PC-3 (cell line): ENCODE data around the gene AACS.

Experiments used
- EZH2 ChIP-seq: fragments of 300-600 bp; sonication (generic); IDR thresholded peaks from one replicate; pipeline ENCODE4 v1.6.1; 2017; ENCODE audit warnings: antibody characterized with exemption, mild to moderate bottlenecking, low read length; ENCODE audit not compliant: unreplicated experiment
- EZH2phosphoT487 ChIP-seq: fragments of 300-600 bp; sonication (generic); IDR thresholded peaks from 2 replicates; pipeline ENCODE4 v1.6.1; 2018; ENCODE audit warnings: mild to moderate bottlenecking, antibody characterized with exemption, low read length, borderline replicate concordance
- TF ChIP-seq, protein P1 (sequence below): fragments of 300-600 bp; sonication (generic); conservative IDR thresholded peaks from 2 replicates; pipeline ENCODE4 v1.5.1; 2017; ENCODE audit warnings: antibody characterized with exemption, low read depth, mild to moderate bottlenecking, low read length

DNA sequence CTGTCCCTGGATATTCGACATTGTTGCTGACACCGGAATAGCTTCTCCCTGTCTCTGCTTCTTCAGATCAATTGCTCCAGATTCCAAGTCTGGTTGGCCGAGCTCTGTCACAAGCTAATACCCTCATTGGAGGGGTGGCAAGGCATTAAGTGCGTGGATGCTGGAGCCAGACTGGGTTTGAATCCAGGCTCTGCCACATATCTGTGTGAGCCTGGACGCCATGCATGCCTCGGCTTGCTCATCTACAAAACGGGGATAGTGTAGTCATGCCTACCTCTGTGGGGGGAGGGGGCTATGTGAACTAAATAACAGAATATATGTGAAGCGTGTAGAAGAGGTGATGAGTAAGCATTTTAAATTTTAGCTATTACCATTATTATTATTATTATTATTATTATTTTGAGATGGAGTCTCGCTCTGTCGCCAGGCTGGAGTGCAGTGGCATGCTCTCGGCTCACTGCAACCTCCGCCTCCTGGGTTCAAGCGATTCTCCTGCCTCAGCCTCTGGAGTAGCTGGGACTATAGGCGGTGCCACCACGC, 97.3 kb downstream of the AACS start:
- TF ChIP-seq, protein P1, sequence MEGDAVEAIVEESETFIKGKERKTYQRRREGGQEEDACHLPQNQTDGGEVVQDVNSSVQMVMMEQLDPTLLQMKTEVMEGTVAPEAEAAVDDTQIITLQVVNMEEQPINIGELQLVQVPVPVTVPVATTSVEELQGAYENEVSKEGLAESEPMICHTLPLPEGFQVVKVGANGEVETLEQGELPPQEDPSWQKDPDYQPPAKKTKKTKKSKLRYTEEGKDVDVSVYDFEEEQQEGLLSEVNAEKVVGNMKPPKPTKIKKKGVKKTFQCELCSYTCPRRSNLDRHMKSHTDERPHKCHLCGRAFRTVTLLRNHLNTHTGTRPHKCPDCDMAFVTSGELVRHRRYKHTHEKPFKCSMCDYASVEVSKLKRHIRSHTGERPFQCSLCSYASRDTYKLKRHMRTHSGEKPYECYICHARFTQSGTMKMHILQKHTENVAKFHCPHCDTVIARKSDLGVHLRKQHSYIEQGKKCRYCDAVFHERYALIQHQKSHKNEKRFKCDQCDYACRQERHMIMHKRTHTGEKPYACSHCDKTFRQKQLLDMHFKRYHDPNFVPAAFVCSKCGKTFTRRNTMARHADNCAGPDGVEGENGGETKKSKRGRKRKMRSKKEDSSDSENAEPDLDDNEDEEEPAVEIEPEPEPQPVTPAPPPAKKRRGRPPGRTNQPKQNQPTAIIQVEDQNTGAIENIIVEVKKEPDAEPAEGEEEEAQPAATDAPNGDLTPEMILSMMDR = no peak
- TF ChIP-seq EZH2 (no peak), EZH2phosphoT487 (no peak)
